Colon (tissue), 2 donors: ENCODE data around the gene ZNF579.
"Not testable (repeated sequence)": the region's sequence is repeated elsewhere in the genome, so short reads cannot be mapped to it uniquely, and the experiment has no call there.

Experiments
- FAIRE-seq: peaks from 2 replicates; lab custom pipeline; 2012; peaks lifted over from hg19 to GRCh38; lab: Jason Lieb, UNC
- donor health status: control.
- donor health status: control.

ZNF579 gene

GRCh38 chr19:55593096-55593772, 12.6 kb upstream of the ZNF579 start:
- FAIRE-seq, result no peak

DNA sequence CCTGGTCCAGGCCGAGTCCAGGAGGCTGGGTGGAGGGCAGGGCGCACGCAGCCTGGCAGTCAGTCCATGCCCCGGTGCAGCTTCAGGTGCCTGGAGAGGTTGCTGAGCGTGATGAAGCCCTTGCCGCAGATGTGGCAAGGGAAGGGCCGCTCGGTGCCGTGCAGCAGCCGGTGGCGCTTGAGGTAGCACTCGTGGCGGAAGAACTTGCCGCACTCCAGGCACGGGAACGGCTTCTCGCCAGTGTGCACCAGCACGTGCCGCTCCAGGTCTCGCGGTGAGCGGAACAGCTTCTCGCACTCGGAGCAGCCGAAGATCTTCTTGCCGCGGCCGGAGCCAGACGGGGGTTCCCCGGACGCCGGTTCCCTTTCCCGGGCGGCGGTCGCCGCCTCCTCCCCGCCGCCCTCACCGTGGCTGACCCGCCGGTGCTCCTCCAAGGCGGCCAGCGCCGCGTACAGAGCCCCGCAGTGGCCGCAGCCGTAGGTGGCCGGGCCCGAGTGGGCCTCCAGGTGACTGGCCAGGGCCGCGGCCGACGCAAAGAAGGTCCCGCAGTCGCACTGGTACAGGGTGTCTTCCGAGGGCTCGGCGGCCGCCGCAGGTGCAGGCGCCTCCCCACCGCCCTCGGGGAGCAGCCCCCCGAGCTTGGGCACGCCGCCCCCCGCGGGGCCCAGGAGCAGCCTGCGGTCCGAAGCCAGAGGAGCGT, 11.9 kb upstream of the ZNF579 start:
- FAIRE-seq, result no peak

DNA sequence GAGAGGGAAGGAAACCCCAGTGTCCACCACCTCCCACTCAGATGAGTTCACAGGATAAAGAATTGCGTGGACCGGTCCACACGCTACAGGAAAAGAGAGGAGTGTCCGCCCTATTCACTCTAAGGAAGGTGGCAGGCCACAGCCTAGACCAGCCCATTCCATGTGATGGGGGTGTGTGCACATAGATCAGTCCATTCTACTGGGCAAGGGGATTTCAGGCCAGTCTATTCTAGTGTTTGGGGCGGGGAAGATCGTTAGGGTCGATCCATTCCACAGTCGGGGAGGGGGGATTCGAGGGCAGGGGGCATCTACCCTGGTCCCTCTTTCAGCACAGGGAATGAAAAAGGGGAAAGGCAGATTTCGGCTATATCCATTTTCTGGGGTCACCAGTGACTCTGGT, 10.9 kb upstream of the ZNF579 start:
- FAIRE-seq, result no peak

GRCh38 chr19:55590617-55591016, 10.0 kb upstream of the ZNF579 start:
- no peak for FAIRE-seq

DNA sequence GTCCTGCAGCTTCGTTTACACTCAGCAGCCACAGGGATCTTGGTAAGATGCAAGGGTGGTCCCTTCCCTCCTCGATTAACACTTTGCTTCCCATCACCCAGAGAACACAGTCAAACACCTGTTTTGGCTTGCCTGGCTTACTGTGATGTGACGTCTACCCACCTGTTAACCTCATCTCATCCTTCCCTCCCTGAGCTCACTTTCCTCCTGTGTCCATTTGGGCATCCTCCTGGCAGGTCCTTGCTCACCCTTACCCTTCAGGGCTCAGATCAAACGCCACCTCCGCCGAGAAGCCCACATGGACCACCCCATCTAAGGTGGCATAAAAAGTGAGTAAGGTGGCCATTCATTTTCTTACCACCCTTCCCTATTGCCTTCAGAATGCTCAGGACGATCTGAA, 9.5 kb upstream of the ZNF579 start:
- no peak for FAIRE-seq

GRCh38 chr19:55588738-55589137, 8.1 kb upstream of the ZNF579 start:
- no peak for FAIRE-seq

- FAIRE-seq, result peak; percentile 18
These were observed 6.5 kb upstream of the ZNF579 start for GRCh38 chr19:55586976-55587668.

DNA sequence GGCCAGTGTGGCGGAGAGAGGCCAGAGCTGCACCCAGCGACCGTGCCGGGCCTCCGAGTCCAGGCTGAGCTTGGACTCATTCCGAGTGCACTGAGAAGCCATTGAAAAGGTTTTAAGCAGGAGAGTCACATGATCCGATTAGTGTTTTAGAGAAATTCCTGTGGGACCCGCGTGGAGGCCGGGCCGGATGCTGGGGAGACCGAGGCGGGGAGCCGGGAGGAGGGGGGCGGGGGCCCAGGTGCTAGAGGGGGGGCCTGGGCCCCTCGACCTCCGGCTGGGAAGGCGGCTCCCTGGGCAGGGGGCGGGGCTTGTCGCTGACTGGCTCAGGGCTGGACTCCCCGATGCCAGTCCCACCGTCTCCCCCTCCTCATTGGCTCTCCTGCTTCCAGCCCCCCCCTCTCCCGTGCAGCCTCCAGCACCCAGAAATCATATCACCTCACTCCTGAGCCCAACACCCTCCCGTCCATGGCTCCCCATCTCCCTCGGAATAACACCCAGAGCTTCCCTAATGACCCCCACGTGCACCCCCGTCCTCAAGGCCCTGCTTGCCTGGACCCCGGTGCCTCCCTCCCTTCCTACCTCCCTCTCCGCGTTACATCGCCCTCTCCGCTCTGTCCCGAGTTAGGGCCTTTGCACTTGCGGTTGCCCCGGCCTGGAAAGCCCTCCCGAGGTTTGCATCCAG, 5.2 kb upstream of the ZNF579 start:
- FAIRE-seq, result no peak

DNA sequence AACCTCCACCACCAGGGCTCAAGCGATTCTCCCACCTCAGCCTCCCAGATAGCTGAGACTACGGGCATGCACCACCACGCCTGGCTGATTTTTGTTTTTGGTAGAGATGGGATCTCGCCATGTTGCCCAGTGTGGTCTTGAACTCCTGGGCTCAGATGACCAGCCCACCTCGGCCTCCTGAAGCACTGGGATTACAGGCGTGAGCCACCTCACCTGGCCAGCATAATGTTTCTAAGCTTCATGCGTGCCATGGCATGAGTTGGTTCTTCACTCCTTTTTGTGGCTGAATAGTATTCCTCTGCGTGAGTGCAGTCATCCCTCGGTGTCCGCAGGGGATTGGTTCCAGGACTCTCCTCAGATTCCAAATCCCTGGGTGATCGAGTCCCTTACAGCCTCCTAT, 4.2 kb upstream of the ZNF579 start:
- no peak for FAIRE-seq

GRCh38 chr19:55583897-55584296, 3.2 kb upstream of the ZNF579 start:
- not testable (repeated sequence) for FAIRE-seq

DNA sequence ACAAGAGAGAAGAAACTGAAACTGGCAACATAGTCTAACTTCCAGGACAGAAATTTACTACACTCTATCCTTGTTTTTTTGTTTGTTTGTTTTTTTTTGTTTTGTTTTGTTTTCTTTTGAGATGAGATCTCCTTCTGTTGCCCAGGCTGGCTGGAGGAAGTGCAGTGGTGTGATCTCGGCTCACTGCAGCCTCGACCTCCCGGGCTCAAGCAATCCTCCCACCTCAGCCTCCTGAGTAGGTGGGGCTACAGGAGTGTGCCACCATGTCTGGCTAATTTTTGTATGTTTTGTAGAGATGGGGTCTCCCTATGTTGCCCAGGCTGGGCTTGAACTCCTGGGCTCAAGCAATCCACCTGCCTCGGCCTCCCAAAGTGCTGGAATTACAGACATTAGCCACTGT, 1.6 kb upstream of the ZNF579 start:
- FAIRE-seq, result not testable (repeated sequence)

GRCh38 chr19:55581823-55582223, 1.2 kb upstream of the ZNF579 start:
- FAIRE-seq, result no peak

- FAIRE-seq, result no peak
These were observed 636 bp upstream of the ZNF579 start for GRCh38 chr19:55581145-55581822.

DNA sequence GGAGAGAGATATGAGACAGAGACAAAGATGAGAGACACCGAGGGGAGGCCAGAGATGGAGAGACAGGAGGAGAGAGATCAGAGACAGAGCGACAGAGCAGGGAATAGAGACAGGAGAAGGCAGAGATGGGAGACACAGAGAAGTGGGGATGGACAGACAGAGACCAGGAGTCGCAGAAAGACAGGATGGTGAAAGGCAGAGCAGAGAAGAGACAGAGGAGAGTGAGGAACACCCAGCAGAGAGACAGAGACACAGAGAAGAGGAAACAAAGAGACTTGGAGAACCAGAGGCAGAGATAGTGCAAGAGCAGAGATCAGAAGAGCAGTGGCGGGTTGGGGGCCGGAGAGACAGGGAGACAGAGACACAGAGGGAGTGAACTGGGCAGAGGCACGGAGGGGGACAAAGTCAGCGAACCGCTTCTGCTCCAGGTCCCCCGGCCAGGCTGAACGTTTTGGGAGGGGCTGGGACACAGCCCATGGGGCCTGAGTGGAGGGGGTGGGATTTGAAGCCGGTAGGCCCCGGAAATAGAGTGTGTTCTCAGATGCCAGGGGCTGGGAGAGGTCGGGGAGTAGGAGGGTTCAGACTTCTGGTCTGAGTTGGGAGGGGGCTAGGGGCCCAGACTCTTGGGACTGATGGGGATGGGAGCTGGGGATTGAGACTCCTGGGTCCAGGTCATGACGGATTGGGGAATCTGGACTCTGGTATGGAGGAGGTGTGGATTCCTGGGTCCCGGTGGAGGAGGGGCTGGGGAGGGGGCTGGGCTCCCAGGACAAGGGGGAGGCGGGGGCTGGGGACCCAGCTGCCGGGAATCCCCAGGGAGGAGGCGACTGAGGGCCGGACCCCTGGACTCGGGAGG, 654 bp downstream of the ZNF579 start:
- no peak for FAIRE-seq

DNA sequence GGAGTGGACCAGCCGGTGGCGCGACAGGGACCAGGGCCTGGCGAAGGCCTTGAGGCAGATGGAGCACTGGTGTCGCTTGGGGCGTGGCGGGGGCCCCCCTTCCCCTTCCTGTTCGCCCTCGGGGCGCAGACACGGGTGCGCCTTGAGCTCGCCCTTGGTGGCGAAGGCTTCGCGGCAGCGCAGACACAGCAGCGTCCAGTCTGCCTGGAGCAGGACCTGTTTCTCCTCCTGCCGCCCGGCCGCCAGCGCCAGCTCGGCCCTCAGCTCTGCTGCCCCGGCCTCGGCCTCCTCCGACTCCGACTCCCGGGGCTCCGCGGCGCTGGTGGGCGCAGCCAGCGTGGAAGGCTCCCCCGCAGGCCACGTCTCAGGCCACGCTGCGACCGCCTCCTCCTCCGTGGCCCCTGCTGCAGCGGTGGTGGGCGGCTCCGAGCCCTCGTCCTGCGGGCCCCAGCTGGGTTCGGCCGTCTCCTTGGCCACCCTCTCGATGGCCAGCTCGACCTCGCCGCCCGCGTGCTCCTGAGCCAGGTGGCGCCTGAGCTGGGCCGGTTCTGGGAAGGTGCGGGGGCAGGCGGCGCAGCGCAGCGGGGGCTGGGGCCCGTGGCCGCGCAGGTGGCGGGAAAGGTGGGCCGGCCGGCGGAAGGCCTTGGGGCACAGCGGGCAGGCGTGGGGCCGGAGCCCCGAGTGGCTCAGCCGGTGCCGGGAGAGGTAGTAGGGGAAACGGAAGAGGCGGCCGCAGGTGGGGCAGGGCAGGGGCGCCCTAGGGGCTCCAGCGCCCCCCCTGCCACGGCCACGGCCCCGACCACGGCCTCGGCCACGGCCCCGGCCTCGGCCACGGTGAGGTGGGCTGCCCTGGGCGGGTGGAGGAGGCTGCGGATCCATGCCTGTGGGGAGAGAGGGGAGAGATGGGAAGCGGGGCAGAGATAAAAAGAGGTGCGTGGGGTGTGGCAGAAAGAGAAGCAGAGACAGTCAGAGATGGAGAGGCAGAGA, 1.6 kb downstream of the ZNF579 start:
- no peak for FAIRE-seq

- no peak for FAIRE-seq
These were observed 2.5 kb downstream of the ZNF579 start for GRCh38 chr19:55578031-55578760.

DNA sequence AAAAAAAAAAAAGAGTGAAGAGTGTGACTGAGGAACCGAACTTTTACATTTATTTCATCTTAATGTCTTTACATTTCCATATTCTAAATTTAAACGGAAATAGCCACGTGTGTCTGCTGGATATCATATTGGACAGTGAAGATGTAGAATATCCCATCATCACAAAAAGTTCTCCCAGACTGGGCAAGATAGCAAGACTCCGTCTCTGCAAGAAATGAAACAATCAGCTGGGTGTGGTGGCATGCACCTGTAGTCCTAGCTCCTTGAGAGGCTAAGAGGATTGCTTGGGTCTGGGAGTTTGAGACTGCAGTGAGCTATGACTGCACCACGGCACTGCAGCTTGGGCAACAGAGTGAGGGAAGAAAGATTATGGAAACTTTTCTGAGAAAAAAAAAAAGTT, 3.9 kb downstream of the ZNF579 start:
- FAIRE-seq, result no peak

DNA sequence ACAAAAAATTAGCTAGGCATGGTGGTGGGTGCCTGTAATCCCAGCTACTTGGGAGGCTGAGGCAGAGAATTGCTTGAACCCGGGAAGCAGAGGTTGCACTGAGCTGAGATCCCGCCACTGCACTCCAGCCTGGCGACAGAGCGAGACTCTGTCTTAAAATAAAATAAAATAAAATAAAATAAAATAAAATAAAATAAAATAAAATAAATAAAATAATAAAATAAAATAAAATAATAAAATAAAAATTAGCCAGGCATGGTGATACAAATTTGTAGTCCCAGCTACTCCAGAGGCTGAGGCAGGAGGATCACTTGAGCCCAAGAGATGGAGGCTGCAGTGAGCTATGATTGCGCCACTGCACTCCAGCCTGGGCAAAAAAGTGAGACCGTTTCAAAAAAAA, 6.7 kb downstream of the ZNF579 start:
- not testable (repeated sequence) for FAIRE-seq

- not testable (repeated sequence) for FAIRE-seq
These were observed 11.2 kb downstream of the ZNF579 start for GRCh38 chr19:55569477-55569876.
